HUDEP-2 (cell line): ENCODE data around the gene C1orf105.
A peak's percentile ranks its signal among the peaks of the same experiment; 100 is the strongest.

Experiments used
- DNase-seq, 76 experiments: peaks; one replicate each; lab custom pipeline; 2025; ENCODE audit not compliant: unreplicated experiment in 76 of 76; lab: John Stamatoyannopoulos, UW

The C1orf105 gene

GRCh38 chr1:172453607-172454006, 33.1 kb downstream of the C1orf105 start:
- DNase-seq, result peak in 1 of 76 experiments; percentile 39

GRCh38 chr1:172455451-172455850, 35.0 kb downstream of the C1orf105 start:
- no peak for DNase-seq

- peak in 75 of 76 experiments; percentile 52 to 97 (median 88) for DNase-seq
These were observed 35.9 kb downstream of the C1orf105 start for GRCh38 chr1:172456344-172456769.

GRCh38 chr1:172457479-172458130, 37.1 kb downstream of the C1orf105 start:
- no peak for DNase-seq

GRCh38 chr1:172460177-172460576, 39.7 kb downstream of the C1orf105 start:
- no peak for DNase-seq

GRCh38 chr1:172460887-172461315, 40.4 kb downstream of the C1orf105 start:
- no peak for DNase-seq

- DNase-seq, result no peak
These were observed 45.1 kb downstream of the C1orf105 start for GRCh38 chr1:172465617-172466016.

- no peak for DNase-seq
These were observed 46.4 kb downstream of the C1orf105 start for GRCh38 chr1:172466795-172467407.

- DNase-seq, result no peak
These were observed 47.0 kb downstream of the C1orf105 start for GRCh38 chr1:172467446-172467845.

GRCh38 chr1:172468296-172468695, 47.8 kb downstream of the C1orf105 start:
- DNase-seq, result no peak

- no peak for DNase-seq
These were observed 49.2 kb downstream of the C1orf105 start for GRCh38 chr1:172469717-172470116.

GRCh38 chr1:172470149-172470548, 49.7 kb downstream of the C1orf105 start:
- DNase-seq, result no peak

- DNase-seq, result no peak
These were observed 51.2 kb downstream of the C1orf105 start for GRCh38 chr1:172471666-172472065.

- no peak for DNase-seq
These were observed 52.0 kb downstream of the C1orf105 start for GRCh38 chr1:172472495-172472894.

- DNase-seq, result no peak
These were observed 52.8 kb downstream of the C1orf105 start for GRCh38 chr1:172473302-172473701.

- no peak for DNase-seq
These were observed 53.4 kb downstream of the C1orf105 start for GRCh38 chr1:172473842-172474241.

- DNase-seq, result no peak
These were observed 55.8 kb downstream of the C1orf105 start for GRCh38 chr1:172476218-172476811.

GRCh38 chr1:172477216-172477615, 56.7 kb downstream of the C1orf105 start:
- peak in 4 of 76 experiments; percentile 15 to 23 (median 18) for DNase-seq

GRCh38 chr1:172477741-172478140, 57.3 kb downstream of the C1orf105 start:
- no peak for DNase-seq

- no peak for DNase-seq
These were observed 58.0 kb downstream of the C1orf105 start for GRCh38 chr1:172478485-172478884.

- no peak for DNase-seq
These were observed 59.9 kb downstream of the C1orf105 start for GRCh38 chr1:172480431-172480830.

- DNase-seq, result no peak
These were observed 61.6 kb downstream of the C1orf105 start for GRCh38 chr1:172482044-172482443.
